NCI-H2171 treated with DMSO at 0.1 percent for 48 hours (cell line): ENCODE results near the gene REEP1.
"Not testable (repeated sequence)": the region's sequence is repeated elsewhere in the genome, so short reads cannot be mapped to it uniquely, and the experiment has no call there.

Experiments
- DNase-seq: peaks from one replicate; lab custom pipeline; 2025; lab: John Stamatoyannopoulos, UW

Gene REEP1

DNA sequence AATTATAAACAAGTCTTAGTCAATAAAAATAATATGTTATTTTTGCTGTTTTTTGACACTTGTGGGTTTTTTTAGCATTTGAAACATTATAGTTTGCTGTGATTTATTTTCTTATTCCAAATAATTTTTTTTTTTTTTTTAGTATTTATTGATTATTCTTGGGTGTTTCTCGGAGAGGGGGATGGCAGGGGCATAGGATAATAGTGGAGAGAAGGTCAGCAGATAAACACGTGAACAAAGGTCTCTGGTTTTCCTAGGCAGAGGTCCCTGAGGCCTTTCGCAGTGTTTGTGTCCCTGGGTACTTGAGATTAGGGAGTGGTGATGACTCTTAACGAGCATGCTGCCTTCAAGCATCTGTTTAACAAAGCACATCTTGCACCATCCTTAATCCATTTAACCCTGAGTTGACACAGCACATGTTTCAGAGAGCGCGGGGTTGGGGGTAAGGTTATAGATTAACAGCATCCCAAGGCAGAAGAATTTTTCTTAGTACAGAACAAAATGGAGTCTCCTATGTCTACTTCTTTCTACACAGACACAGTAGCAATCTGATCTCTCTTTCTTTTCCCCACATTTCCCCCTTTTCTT is 8.5 kb upstream of the REEP1 start:
- not testable (repeated sequence) for DNase-seq

DNA sequence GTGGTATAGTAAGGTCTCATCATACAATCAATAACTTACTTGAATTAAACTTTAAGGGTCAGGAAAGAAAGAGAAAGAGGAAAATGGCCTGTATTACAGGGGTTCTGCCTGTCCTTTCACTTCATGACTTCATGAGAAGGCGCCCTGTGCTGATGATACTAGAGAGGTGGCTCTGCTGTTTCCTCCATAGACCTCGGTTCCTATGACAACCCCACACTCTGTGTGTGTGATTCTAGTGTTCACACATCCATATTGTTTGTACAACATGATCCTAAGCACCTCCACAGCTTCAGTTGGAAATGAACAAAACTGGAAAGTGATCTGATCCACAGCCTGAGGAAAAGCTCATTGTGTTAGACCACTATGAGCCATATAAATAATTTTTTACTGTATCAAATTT is 7.0 kb upstream of the REEP1 start:
- no peak for DNase-seq

DNA sequence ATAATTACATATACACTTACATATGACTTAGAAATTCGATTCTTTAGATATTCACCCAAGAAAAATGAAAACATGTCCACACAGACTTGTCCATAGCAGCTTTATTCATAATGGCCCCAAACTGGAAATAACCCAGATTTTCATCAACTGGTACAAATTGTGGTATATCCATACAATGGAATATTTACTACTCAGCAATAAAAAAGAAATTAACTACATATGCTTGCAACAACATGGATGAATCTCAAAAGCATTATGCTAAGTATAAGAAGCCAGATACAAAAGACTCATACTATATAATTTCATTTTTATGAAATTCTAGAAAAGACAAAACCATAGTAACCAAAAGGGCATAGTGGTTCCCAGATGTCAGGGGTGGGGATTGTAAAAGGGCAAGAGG is 5.1 kb upstream of the REEP1 start:
- DNase-seq = no peak

- no peak for DNase-seq
These were observed 4.0 kb upstream of the REEP1 start for GRCh38 chr2:86341470-86341869.

GRCh38 chr2:86338778-86339295 is 1.4 kb upstream of the REEP1 start:
- DNase-seq = no peak

GRCh38 chr2:86336675-86337243 is 667 bp downstream of the REEP1 start:
- DNase-seq = peak; percentile 45

GRCh38 chr2:86335865-86336674 is 1.4 kb downstream of the REEP1 start:
- peak; percentile 45 for DNase-seq

DNA sequence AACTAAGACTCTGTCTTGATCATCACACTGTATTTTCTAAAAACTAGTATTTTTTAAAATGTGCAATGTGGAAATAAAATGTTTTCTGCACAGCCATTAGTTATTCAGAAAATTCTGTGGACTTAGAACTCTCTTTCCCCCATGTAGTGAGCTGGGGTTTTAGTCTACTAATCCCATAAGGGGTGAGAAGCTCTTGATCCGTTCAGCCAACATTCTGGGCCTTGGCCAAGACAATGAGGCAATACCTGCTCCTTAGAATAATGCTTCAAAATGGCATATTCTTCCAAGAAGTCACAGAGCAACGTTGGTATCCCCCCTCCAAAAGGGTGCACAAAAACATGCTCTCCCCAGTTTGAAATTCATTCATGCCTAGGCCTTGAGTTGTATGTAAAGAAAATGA is 4.0 kb downstream of the REEP1 start:
- no peak for DNase-seq

- no peak for DNase-seq
These were observed 4.8 kb downstream of the REEP1 start for GRCh38 chr2:86332654-86333053.

- DNase-seq = peak; percentile 85
These were observed 6.0 kb downstream of the REEP1 start for GRCh38 chr2:86331384-86331783.

DNA sequence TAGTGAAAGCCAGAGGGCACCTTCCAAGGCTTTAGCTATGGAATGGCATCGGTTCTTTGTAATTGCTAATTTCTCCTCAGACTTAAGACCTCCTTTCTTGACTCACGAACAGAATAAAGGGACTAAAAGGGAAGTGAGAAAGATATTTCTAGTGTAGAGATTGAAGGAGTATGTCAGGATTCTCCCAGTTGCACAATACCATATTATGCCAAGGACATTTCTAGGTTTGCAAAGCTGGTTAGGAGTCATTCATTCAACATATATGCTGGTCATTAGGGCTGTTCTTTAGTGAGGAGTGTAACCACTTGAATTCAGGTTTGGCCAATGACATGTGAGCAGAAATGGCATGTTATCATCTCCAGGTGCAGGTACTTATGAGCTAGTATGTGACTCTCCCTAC is 7.4 kb downstream of the REEP1 start:
- no peak for DNase-seq

DNA sequence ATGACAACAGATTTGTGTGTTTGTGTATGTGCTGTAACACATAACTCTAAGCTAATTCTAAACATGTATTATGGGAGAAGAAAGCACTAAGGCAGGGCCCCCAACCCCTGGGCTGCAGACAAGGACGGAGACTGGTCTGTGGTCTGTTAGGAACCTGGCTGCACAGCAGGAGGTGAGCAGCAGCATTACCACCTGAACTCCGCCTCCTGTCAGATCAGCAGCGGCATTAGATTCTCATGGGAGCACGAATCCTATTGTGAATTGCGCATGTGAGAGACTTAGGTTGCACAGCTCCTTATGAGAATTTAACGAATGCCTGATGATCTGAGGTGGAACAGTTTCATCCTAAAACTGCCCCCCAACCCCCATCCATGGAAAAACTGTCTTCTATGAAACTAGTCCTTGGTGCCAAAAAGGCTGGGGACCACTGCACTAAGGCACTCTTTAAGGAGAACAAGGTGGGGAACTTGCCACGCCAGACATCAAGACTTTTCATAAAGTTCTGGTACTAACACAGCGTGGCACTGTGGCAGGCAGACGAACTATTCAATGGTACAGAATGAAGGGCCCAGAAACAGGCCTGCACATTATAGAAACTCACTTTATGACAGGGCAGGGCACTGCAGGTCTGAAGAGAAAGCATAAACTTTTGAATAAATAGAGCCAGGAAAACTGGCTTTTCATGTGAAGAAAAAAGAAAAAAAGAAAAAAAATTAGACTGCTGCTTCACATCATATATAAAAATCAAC is 14.0 kb downstream of the REEP1 start:
- DNase-seq = peak; percentile 72

- no peak for DNase-seq
These were observed 17.5 kb downstream of the REEP1 start for GRCh38 chr2:86319700-86320580.

DNA sequence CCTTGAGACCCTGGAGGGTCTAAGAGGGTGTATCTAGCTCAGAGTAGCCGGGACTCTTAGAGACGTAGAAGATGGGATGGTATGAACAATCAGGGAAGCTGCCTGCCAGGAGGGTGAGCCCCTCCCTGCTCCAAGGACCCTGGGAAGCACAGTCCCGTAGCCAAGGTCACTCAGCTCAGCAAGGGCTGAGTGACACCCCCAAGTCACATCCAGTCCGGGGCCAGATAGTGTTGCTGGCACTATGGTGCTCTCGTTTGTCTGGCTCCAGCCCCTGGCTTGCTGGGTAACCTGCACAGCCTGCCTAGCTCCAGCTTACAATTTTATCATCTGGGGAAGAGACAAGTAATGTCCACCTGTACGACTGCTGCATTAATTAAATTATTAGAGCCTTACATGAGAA is 22.3 kb downstream of the REEP1 start:
- DNase-seq = no peak

GRCh38 chr2:86314125-86314524 is 23.3 kb downstream of the REEP1 start:
- DNase-seq = peak; percentile 45

- DNase-seq = no peak
These were observed 24.1 kb downstream of the REEP1 start for GRCh38 chr2:86313341-86313740.

GRCh38 chr2:86311879-86312278 is 25.5 kb downstream of the REEP1 start:
- DNase-seq = no peak

DNA sequence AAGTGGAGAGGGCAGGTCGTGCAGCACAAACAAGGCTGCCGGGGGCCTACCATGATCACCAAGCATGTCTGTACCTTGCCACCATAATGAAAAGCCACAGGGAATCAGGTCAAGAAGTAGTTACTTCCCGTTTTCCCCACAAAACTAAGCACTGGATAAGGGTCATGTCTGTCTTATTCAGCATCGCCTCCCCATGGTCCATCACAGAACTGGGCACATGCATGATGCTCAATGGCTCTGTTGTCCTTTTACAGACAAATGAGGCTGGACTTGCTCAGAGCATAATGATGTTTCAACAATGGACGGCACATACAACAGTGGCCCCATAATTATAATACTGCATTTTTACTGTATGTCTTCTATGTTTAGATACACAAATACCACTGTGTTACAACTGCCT is 27.5 kb downstream of the REEP1 start:
- DNase-seq = no peak

DNA sequence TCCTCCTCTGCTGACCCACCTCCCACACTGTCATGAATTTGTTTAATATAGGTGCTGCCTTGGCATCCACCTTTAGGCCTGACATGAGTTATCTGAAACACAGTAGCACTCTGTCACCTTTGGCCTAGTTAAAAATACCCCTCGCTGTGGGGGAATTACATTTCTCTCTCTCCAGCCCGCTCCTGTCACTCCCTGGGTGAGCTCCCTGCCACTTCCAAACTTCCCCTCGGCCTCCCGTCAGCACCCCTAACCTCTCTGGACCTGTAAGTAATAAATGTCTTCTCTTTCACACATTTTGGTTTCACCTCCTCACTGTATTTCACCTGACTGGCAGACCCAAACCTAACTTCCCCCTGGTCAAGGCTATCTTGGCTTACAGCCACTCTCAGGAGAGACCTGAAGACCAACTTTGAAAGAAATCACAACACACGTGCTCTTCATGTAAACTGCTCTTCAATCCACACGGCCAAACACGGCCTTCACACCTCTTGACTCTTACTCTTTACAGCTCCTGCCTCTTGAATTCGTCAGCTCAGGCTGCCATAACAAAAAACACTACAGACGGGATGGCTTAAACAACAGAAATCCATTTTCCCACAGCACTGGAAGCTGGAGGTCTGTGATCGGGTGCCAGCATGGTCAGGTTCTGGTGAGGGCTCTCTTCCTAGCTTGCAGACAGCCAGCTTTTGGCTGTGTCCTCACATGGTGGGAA is 28.3 kb downstream of the REEP1 start:
- no peak for DNase-seq

DNA sequence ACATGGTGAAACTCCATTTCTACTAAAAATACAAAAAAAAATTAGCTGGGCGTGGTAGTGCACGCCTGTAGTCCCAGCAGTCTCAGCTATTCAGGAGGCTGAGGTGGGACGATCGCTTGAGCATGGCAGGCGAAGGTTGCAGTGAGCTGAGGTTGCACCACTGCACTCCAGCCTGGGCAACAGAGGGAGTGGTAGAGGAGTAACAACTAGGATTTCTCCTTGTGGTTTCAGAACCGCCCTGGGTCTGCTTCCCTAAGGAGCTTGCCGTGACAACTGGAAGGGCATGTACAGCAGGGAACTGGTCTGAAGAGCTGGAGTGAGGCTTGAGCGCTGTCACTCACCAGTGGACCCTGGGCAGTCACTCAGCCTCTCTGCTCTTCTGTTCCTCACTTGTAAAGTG is 29.1 kb downstream of the REEP1 start:
- no peak for DNase-seq

DNA sequence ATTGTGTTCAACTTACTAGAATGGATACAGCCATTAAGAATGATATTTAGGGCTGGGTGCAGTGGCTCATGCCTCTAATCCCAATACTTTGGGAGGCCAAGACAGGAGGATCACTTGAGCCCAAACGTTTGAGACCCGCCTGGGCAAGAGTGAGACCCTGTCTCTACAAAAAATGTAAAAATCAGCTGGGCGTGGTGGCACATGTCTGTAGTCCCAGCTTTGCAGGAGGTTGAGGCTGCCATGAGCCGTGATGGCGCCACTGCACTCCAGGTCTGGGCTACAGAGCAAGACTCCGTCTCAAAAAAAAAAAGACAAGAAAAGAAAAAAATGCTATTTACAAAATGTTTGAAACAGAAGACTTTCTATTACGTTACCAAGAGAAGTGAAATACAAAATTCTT is 30.0 kb downstream of the REEP1 start:
- no peak for DNase-seq
